Umbilical cord (tissue), 2 donors: ENCODE data around the gene SEMA6C. TPM values are rescaled to one million over a fixed set of nuclear protein-coding genes. Genes with fewer than 3 reads are reported as not detected.
"Not testable (repeated sequence)": the region's sequence is repeated elsewhere in the genome, so short reads cannot be mapped to it uniquely, and the experiment has no call there.

Experiments
- DNase-seq: peaks from one replicate; pipeline ENCODE4 v3.0.0-alpha.2; 2015; ENCODE audit warnings: low spot score
- total RNA-seq: library from RNA; depleted of rRNA; stranded (reverse); fragments of >200 nt; gene quantifications from one replicate; pipeline ENCODE4 v1.2.3, GENCODE V29; 2014; ENCODE audit warnings: low replicate concordance; ENCODE audit not compliant: insufficient read depth

SEMA6C gene
- total RNA-seq, 1 donor from 2014 or later: 4.8 TPM

GRCh38 chr1:151130987-151131586, 15.3 kb downstream of the SEMA6C start:
- peak; percentile 94 for DNase-seq

- no peak for DNase-seq
Observed at GRCh38 chr1:151128800-151129199, 17.6 kb downstream of the SEMA6C start.

- DNase-seq: no peak
Observed at GRCh38 chr1:151124763-151125403, 21.5 kb downstream of the SEMA6C start.

GRCh38 chr1:151113877-151114276, 32.6 kb downstream of the SEMA6C start:
- DNase-seq: no peak

- no peak for DNase-seq
Observed at GRCh38 chr1:151108331-151108730, 38.1 kb downstream of the SEMA6C start.

- DNase-seq: no peak
Observed at GRCh38 chr1:151106894-151107293, 39.5 kb downstream of the SEMA6C start.

- DNase-seq: no peak
Observed at GRCh38 chr1:151104630-151105029, 41.8 kb downstream of the SEMA6C start.

- no peak for DNase-seq
Observed at GRCh38 chr1:151098126-151098525, 48.3 kb downstream of the SEMA6C start.

- DNase-seq: not testable (repeated sequence)
Observed at GRCh38 chr1:151097426-151097825, 49.0 kb downstream of the SEMA6C start.

GRCh38 chr1:151085953-151086559, 60.4 kb downstream of the SEMA6C start:
- no peak for DNase-seq

Other genes starting within 250 kb of the SEMA6C start
- gene SETDB1, start 220.3 kb downstream of the SEMA6C start, total RNA-seq: 38.8 TPM
- 55.9 TPM for gene CERS2, start 171.8 kb downstream of the SEMA6C start, total RNA-seq
- gene ANXA9, start 164.3 kb downstream of the SEMA6C start, total RNA-seq: not detected
- 13.5 TPM for gene MINDY1, start 139.7 kb downstream of the SEMA6C start, total RNA-seq
- gene PRUNE1, start 138.2 kb downstream of the SEMA6C start, total RNA-seq: 22.6 TPM
- gene BNIPL, start 110.0 kb downstream of the SEMA6C start, total RNA-seq: 13.7 TPM
- gene C1orf56, start 98.9 kb downstream of the SEMA6C start, total RNA-seq: 2.4 TPM
- 33.5 TPM for gene CDC42SE1, start 87.0 kb downstream of the SEMA6C start, total RNA-seq
- 4.1 TPM for gene MLLT11, start 86.2 kb downstream of the SEMA6C start, total RNA-seq
- gene GABPB2, start 75.9 kb downstream of the SEMA6C start, total RNA-seq: 11.1 TPM
- gene TNFAIP8L2, start 10.0 kb upstream of the SEMA6C start, total RNA-seq: 2.2 TPM
- gene LYSMD1, start 19.3 kb upstream of the SEMA6C start, total RNA-seq: 4.8 TPM
- 10.1 TPM for gene SCNM1, start 19.5 kb upstream of the SEMA6C start, total RNA-seq
- gene TMOD4, start 29.4 kb upstream of the SEMA6C start, total RNA-seq: not detected
- gene VPS72, start 43.6 kb upstream of the SEMA6C start, total RNA-seq: 61.4 TPM
- 61.9 TPM for gene PIP5K1A, start 51.9 kb upstream of the SEMA6C start, total RNA-seq
- 134 TPM for gene PSMD4, start 108.1 kb upstream of the SEMA6C start, total RNA-seq
- 11.1 TPM for gene ZNF687, start 135.7 kb upstream of the SEMA6C start, total RNA-seq
- 44.3 TPM for gene PI4KB, start 180.8 kb upstream of the SEMA6C start, total RNA-seq
- 14.0 TPM for gene RFX5, start 200.6 kb upstream of the SEMA6C start, total RNA-seq
- gene SELENBP1, start 226.1 kb upstream of the SEMA6C start, total RNA-seq: 39.5 TPM